H9 (cell line): ENCODE data around the gene EPHA2. TPM values are rescaled to one million over a fixed set of nuclear protein-coding genes. Genes with fewer than 3 reads are reported as not detected.

ENCODE experiments used
- DNase-seq: peaks from one replicate; pipeline ENCODE4 v3.0.0-alpha.2; 2017
- H2AFZ ChIP-seq: one replicate; pipeline ENCODE4 v1.6.1; 2013; ENCODE audit warnings: mild to moderate bottlenecking, low read length, control low read depth, moderate library complexity
- H2AK5ac ChIP-seq: 2 replicates; pipeline ENCODE4 v1.6.1; 2013; ENCODE audit warnings: low read length, control low read depth, mixed read lengths; ENCODE audit not compliant: insufficient read length
- H2BK120ac ChIP-seq: one replicate; pipeline ENCODE4 v1.6.1; 2013; ENCODE audit warnings: low read depth, mild to moderate bottlenecking, low read length, control low read depth, inconsistent platforms; ENCODE audit not compliant: poor library complexity, severe bottlenecking
- H2BK12ac ChIP-seq: 2 replicates; pipeline ENCODE4 v1.6.1; 2013; ENCODE audit warnings: low read length, control low read depth, mixed read lengths, low read depth; ENCODE audit not compliant: insufficient read length
- H2BK15ac ChIP-seq: 2 replicates; pipeline ENCODE4 v1.6.1; 2013; ENCODE audit warnings: low read depth, low read length, control low read depth
- H2BK20ac ChIP-seq: one replicate; pipeline ENCODE4 v1.6.1; 2013; ENCODE audit warnings: low read depth, mild to moderate bottlenecking, low read length, control low read depth, inconsistent platforms; ENCODE audit not compliant: poor library complexity, severe bottlenecking
- H2BK5ac ChIP-seq: 2 replicates; pipeline ENCODE4 v1.6.1; 2013; ENCODE audit warnings: low read length, control low read depth, mixed read lengths; ENCODE audit not compliant: insufficient read length
- H3K14ac ChIP-seq: 2 replicates; pipeline ENCODE4 v1.6.1; 2013; ENCODE audit warnings: low read length, control low read depth; ENCODE audit not compliant: insufficient read depth
- H3K18ac ChIP-seq: 2 replicates; pipeline ENCODE4 v1.6.1; 2013; ENCODE audit warnings: low read depth, mild to moderate bottlenecking, mixed read lengths, low read length, control low read depth; ENCODE audit not compliant: insufficient read length
- H3K23ac ChIP-seq: 2 replicates; pipeline ENCODE4 v1.6.1; 2013; ENCODE audit warnings: low read length, control low read depth, mixed read lengths, low read depth; ENCODE audit not compliant: insufficient read length
- H3K23me2 ChIP-seq: 2 replicates; pipeline ENCODE4 v1.6.1; 2013; ENCODE audit warnings: low read depth, mild to moderate bottlenecking, mixed read lengths, low read length, control low read depth; ENCODE audit not compliant: insufficient read length, poor library complexity, severe bottlenecking
- H3K27ac ChIP-seq: 2 replicates; pipeline ENCODE4 v1.5.1; 2013; ENCODE audit warnings: low read length, control low read depth, mixed read lengths, low read depth; ENCODE audit not compliant: insufficient read length
- H3K27me3 ChIP-seq: 2 replicates; pipeline ENCODE4 v1.6.1; 2013; ENCODE audit warnings: low read length, control low read depth, inconsistent platforms; ENCODE audit not compliant: insufficient read depth
- H3K4ac ChIP-seq: 2 replicates; pipeline ENCODE4 v1.6.1; 2013; ENCODE audit warnings: low read depth, mild to moderate bottlenecking, control low read depth, inconsistent platforms, low read length, moderate library complexity
- H3K4me1 ChIP-seq: 2 replicates; pipeline ENCODE4 v1.6.1; 2013; ENCODE audit warnings: low read length, control low read depth, inconsistent platforms; ENCODE audit not compliant: insufficient read depth
- H3K4me2 ChIP-seq: 2 replicates; pipeline ENCODE4 v1.6.1; 2013; ENCODE audit warnings: low read length, control low read depth, mixed read lengths; ENCODE audit not compliant: insufficient read length, insufficient read depth
- H3K56ac ChIP-seq: 2 replicates; pipeline ENCODE4 v1.6.1; 2013; ENCODE audit warnings: low read depth, mild to moderate bottlenecking, mixed read lengths, low read length, control low read depth; ENCODE audit not compliant: insufficient read length
- H3K79me1 ChIP-seq: 2 replicates; pipeline ENCODE4 v1.6.1; 2013; ENCODE audit warnings: low read depth, mild to moderate bottlenecking, moderate library complexity, low read length, control low read depth, inconsistent platforms; ENCODE audit not compliant: insufficient read depth, poor library complexity, severe bottlenecking
- H3K79me2 ChIP-seq: 2 replicates; pipeline ENCODE4 v1.6.1; 2013; ENCODE audit warnings: low read length, control low read depth, inconsistent platforms; ENCODE audit not compliant: insufficient read depth
- H3K9ac ChIP-seq: 2 replicates; pipeline ENCODE4 v1.6.1; 2013; ENCODE audit warnings: low read length, control low read depth, mixed read lengths; ENCODE audit not compliant: insufficient read length; ENCODE audit errors: extremely low read depth
- H3K9me3 ChIP-seq: one replicate; pipeline ENCODE4 v1.6.1; 2013; ENCODE audit warnings: low read depth, low read length, inconsistent platforms; ENCODE audit not compliant: control insufficient read depth
- H3T11ph ChIP-seq: one replicate; pipeline ENCODE4 v1.6.1; 2013; ENCODE audit warnings: mild to moderate bottlenecking, low read length, control low read depth, inconsistent platforms
- H4K20me1 ChIP-seq: one replicate; pipeline ENCODE4 v1.6.1; 2013; ENCODE audit not compliant: control insufficient read depth, insufficient read length, insufficient read depth
- H4K5ac ChIP-seq: 2 replicates; pipeline ENCODE4 v1.6.1; 2013; ENCODE audit warnings: low read depth, mild to moderate bottlenecking, mixed read lengths, low read length, control low read depth; ENCODE audit not compliant: insufficient read length
- H4K8ac ChIP-seq: replicated peaks from 2 replicates; pipeline ENCODE4 v1.6.1; 2013; ENCODE audit warnings: low read length, control low read depth, mixed read lengths, low read depth; ENCODE audit not compliant: insufficient read length
- H4K91ac ChIP-seq: 2 replicates; pipeline ENCODE4 v1.6.1; 2013; ENCODE audit warnings: low read depth, mild to moderate bottlenecking, moderate library complexity, mixed read lengths, low read length, control low read depth; ENCODE audit not compliant: insufficient read length
- H3K27ac Mint-ChIP-seq, 3 experiments: 2 replicates in 2 of 3; 3 replicates in 1 of 3; pipeline ENCODE4 v1.8.0; 2020 to 2021; ENCODE audit warnings: mixed read lengths in 3 of 3, mild to moderate bottlenecking in 1 of 3, moderate library complexity in 1 of 3
- H3K27me3 Mint-ChIP-seq: 2 replicates; pipeline ENCODE4 v1.8.0; 2021; ENCODE audit warnings: low read depth, mild to moderate bottlenecking, moderate library complexity, mixed read lengths
- H3K36me3 Mint-ChIP-seq, 3 experiments: 2 replicates in 2 of 3; 3 replicates in 1 of 3; pipeline ENCODE4 v1.8.0; 2020 to 2021; ENCODE audit warnings: low read depth in 3 of 3, mixed read lengths in 3 of 3; ENCODE audit not compliant: insufficient read depth in 1 of 3
- H3K4me1 Mint-ChIP-seq, 2 experiments: 2 replicates each; pipeline ENCODE4 v1.8.0; 2020; ENCODE audit warnings: mixed read lengths in 2 of 2
- H3K4me3 Mint-ChIP-seq, 2 experiments: 2 replicates in 1 of 2; 3 replicates in 1 of 2; pipeline ENCODE4 v1.8.0; 2020 to 2021; ENCODE audit warnings: mild to moderate bottlenecking in 2 of 2, mixed read lengths in 2 of 2, moderate library complexity in 1 of 2
- H3K9me3 Mint-ChIP-seq, 2 experiments: 2 replicates in 1 of 2; 3 replicates in 1 of 2; pipeline ENCODE4 v1.8.0; 2020; ENCODE audit warnings: mild to moderate bottlenecking in 2 of 2, mixed read lengths in 2 of 2, moderate library complexity in 1 of 2
- WGBS: extraction: QIAGEN DNeasy Blood & Tissue Kit; methylation state at CpG from one replicate; pipeline ENCODE4 v1.1.7; 2013; ENCODE audit warnings: missing lambda C conversion rate, low lambda C conversion rate, mixed read lengths; ENCODE audit not compliant: insufficient read length; ENCODE audit errors: extremely low coverage; 5-methylcytosine and 5-hydroxymethylcytosine counted together
- total RNA-seq: library from RNA; stranded (reverse); gene quantifications from 2 replicates; pipeline ENCODE4 v1.2.1, GENCODE V29; 2021
- TF ChIP-seq, protein P1 (sequence below): fragments of 200-600 bp; sonication (generic); conservative IDR thresholded peaks from 3 replicates; pipeline ENCODE4 v1.8.0; 2021; ENCODE audit warnings: antibody characterized with exemption, mild to moderate bottlenecking

EPHA2 gene
- total RNA-seq, 1 experiment from 2014 or later: 33.1 TPM

DNA sequence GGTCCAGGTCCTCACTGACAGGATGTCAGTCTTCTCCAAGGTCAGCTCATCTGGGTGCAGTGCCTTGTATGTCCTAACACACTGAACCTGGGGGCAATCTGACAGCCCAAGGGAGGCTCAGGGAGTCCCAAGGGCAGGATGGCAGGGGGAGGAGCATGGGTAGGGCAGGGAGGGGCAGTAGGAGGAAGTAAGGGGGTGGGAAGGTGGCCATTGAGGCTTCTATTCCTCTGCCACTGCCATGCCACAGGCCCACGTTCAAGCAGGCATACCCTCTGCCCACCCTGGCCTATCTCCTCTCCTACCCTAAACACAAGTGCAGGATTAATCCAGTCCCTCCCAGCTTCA lies 43.3 kb upstream of the EPHA2 start:
- Mint-ChIP-seq H3K9me3 (no peaks in the 10 kb centered on the region), H3K27me3 (no peaks in the 10 kb centered on the region; the same call in 1 of the 2 replicates), H3K36me3 (peaks cover 11 to 51% (median 17%) of the 10 kb centered on the region in 3 experiments; a peak in 6 of 7 replicates), H3K27ac (no peak overlapping the region; a peak in 1 of 7 replicates), H3K4me1 (no peaks in the 10 kb centered on the region), H3K4me3 (no peak overlapping the region)
- no peak overlapping the region for H3K23ac ChIP-seq
- H2BK20ac ChIP-seq: no peak overlapping the region
- no peak overlapping the region for H3K4me2 ChIP-seq
- TF ChIP-seq, protein P1, sequence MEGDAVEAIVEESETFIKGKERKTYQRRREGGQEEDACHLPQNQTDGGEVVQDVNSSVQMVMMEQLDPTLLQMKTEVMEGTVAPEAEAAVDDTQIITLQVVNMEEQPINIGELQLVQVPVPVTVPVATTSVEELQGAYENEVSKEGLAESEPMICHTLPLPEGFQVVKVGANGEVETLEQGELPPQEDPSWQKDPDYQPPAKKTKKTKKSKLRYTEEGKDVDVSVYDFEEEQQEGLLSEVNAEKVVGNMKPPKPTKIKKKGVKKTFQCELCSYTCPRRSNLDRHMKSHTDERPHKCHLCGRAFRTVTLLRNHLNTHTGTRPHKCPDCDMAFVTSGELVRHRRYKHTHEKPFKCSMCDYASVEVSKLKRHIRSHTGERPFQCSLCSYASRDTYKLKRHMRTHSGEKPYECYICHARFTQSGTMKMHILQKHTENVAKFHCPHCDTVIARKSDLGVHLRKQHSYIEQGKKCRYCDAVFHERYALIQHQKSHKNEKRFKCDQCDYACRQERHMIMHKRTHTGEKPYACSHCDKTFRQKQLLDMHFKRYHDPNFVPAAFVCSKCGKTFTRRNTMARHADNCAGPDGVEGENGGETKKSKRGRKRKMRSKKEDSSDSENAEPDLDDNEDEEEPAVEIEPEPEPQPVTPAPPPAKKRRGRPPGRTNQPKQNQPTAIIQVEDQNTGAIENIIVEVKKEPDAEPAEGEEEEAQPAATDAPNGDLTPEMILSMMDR: no peak
- H2AK5ac ChIP-seq: no peak overlapping the region
- WGBS: no CpG with 5 or more reads among the region's 1 CpG
- no peaks in the 10 kb centered on the region for H4K20me1 ChIP-seq
- no peak for DNase-seq
- H3K14ac ChIP-seq: no peak overlapping the region
- H3K27ac ChIP-seq: no peak overlapping the region
- H2BK120ac ChIP-seq: no peak overlapping the region
- no peak overlapping the region for H3K9ac ChIP-seq
- H3T11ph ChIP-seq: no peak overlapping the region
- H2BK12ac ChIP-seq: no peak overlapping the region
- H3K79me2 ChIP-seq: no peaks in the 10 kb centered on the region; the same call in 1 of the 2 replicates
- no peak overlapping the region for H2AFZ ChIP-seq
- H4K91ac ChIP-seq: no peak overlapping the region
- no peak overlapping the region for H4K8ac ChIP-seq
- H4K5ac ChIP-seq: no peak overlapping the region
- no peak overlapping the region for H3K4ac ChIP-seq
- H3K9me3 ChIP-seq: no peaks in the 10 kb centered on the region
- H3K27me3 ChIP-seq: no peaks in the 10 kb centered on the region
- no peaks in the 10 kb centered on the region for H3K23me2 ChIP-seq
- H2BK15ac ChIP-seq: no peak overlapping the region
- H3K56ac ChIP-seq: no peak overlapping the region
- no peaks in the 10 kb centered on the region for H3K79me1 ChIP-seq
- H3K18ac ChIP-seq: no peak overlapping the region
- H3K4me1 ChIP-seq: no peaks in the 10 kb centered on the region
- H2BK5ac ChIP-seq: no peak overlapping the region
